HAP-1 (cell line): ENCODE measurements around the gene RPL12.

Source experiments
- DNase-seq, 2 experiments: peaks; one replicate each; pipeline ENCODE4 v3.0.0-alpha.2; 2016 to 2020; ENCODE audit warnings: low spot score in 2 of 2
- H3K27me3 ChIP-seq: fragments of 250-450 bp; sonication (Bioruptor Pico); 2 replicates; pipeline ENCODE4 v1.5.1; 2020; ENCODE audit warnings: low read depth, mild to moderate bottlenecking, moderate library complexity
- H3K36me3 ChIP-seq: fragments of 250-450 bp; sonication (Bioruptor Pico); replicated peaks from 2 replicates; pipeline ENCODE4 v1.5.1; 2020; ENCODE audit warnings: mild to moderate bottlenecking
- H3K4me1 ChIP-seq: fragments of 250-450 bp; sonication (Bioruptor Pico); 2 replicates; pipeline ENCODE4 v1.5.1; 2020; ENCODE audit warnings: mild to moderate bottlenecking
- H3K4me3 ChIP-seq: fragments of 250-450 bp; sonication (Bioruptor Pico); 2 replicates; pipeline ENCODE4 v1.5.1; 2020; ENCODE audit warnings: mild to moderate bottlenecking, moderate library complexity
- H3K9me3 ChIP-seq: fragments of 250-450 bp; sonication (Bioruptor Pico); 2 replicates; pipeline ENCODE4 v1.5.1; 2020; ENCODE audit warnings: mild to moderate bottlenecking, moderate library complexity
- in situ Hi-C: fragments of 300-500 bp; cut with MboI; formaldehyde crosslinking; loops from 3 replicates; pipeline ENCODE4 v1.14.3; 2020; ENCODE audit warnings: low sequenced_read_pairs, inconsistent platforms, mixed read lengths

RPL12 gene

GRCh38 chr9:127419348-127419747 lies 31.9 kb downstream of the RPL12 start:
- no peaks in the 10 kb centered on the region for H3K36me3 ChIP-seq
- H3K4me1 ChIP-seq = no peaks in the 10 kb centered on the region; the same call in 1 of the 2 replicates
- no peak overlapping the region for H3K4me3 ChIP-seq
- DNase-seq = no peak
- no peaks in the 10 kb centered on the region for H3K9me3 ChIP-seq
- in situ Hi-C loops = no loop called here
- no peaks in the 10 kb centered on the region for H3K27me3 ChIP-seq

DNA sequence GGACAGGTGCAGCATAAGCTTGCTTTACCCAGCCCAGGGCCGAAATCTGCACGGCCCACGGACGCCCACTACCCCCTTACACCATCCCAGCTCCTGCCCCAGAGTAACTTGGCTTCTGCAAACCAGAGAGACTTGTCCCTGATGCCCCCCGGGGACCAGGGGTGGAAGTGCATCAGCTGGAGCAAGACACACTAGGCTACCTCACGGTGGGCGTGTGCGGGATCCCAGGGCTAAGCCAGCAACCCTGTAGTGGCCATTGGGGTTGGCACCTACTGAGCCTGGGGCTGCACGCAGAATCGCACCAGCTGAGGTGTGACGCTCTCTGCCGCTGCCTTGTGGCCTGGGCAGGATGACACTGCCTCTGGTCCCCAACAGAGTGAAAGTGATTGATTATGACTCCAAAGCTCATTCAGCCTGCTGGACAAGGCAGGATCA lies 33.2 kb downstream of the RPL12 start:
- no peak overlapping the region for H3K4me3 ChIP-seq
- H3K4me1 ChIP-seq = no peaks in the 10 kb centered on the region; the same call in 1 of the 2 replicates
- no peaks in the 10 kb centered on the region for H3K36me3 ChIP-seq
- H3K9me3 ChIP-seq = no peaks in the 10 kb centered on the region
- peak; percentile 21 to 75 for DNase-seq
- H3K27me3 ChIP-seq = no peaks in the 10 kb centered on the region
- in situ Hi-C loops = no loop called here

GRCh38 chr9:127417131-127418036 lies 33.8 kb downstream of the RPL12 start:
- Histone ChIP-seq H3K4me1 (no peaks in the 10 kb centered on the region), H3K36me3 (no peaks in the 10 kb centered on the region), H3K4me3 (no peak overlapping the region), H3K27me3 (no peaks in the 10 kb centered on the region), H3K9me3 (no peaks in the 10 kb centered on the region)
- in situ Hi-C loops = no loop called here
- no peak for DNase-seq

DNA sequence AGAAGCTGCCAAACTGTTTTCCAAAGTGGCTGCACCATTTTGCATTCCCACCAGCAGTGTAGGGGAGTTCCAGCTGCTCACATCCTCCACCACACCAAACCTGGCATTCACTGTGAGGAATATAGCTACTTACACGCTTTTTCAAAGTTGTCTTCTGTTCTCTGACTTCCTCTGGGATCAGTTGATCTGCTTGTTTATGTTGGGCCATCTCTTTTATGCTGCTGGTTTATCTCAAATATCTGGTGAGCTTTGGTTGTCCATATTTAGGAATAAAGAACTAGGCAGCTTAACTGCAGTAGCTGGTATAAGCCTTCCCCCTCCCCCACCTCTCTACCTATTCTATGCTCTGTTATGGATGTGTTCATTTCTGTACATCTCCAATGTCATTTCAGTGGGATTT lies 35.5 kb downstream of the RPL12 start:
- no peak for DNase-seq
- peaks cover 7% of the 10 kb centered on the region for H3K4me1 ChIP-seq
- H3K27me3 ChIP-seq = no peaks in the 10 kb centered on the region
- no peak overlapping the region for H3K4me3 ChIP-seq
- no peaks in the 10 kb centered on the region for H3K9me3 ChIP-seq
- H3K36me3 ChIP-seq = no peaks in the 10 kb centered on the region
- in situ Hi-C loops = no loop called here

DNA sequence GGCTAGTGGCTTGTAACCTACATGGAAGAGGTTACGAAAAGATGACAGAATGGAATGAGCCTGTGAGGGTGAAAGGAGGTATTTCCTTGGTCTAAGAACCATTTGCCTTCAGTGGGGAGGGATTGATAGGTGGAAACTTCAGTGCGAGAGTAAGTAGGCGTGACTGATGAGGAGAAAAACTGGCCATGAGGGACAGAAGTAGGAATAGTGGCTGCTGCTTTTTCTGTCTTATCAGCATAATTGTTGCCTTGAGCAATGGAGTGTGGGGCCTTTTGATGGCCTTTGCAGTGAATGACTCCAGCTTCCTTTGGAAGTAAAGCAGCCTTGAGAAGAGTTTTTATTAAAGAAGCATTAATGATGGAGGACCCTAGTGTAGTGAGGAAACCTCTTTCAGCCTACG lies 36.1 kb downstream of the RPL12 start:
- no peak overlapping the region for H3K4me3 ChIP-seq
- in situ Hi-C loops = no loop called here
- no peaks in the 10 kb centered on the region for H3K9me3 ChIP-seq
- H3K36me3 ChIP-seq = no peaks in the 10 kb centered on the region
- peaks cover 12% of the 10 kb centered on the region for H3K4me1 ChIP-seq
- H3K27me3 ChIP-seq = no peaks in the 10 kb centered on the region
- DNase-seq = no peak

DNA sequence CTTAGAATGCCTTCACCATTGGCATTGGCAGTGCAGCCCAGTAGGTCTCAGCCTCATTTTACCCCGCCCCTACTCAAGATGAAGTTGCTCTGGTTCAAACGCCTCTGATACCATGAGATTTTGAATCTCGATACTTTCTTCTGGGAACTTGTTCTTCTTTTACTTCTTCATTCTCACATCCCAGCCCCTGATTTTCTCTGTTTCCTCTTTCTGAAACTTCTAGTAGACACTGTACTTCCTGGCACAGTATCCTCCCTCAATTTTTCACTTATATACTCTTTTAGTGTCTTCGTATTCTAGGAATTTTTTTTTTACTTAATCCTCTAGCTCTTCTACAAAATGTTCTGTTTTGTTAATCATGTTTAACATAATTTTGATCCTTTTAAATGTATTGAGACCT lies 40.1 kb downstream of the RPL12 start:
- DNase-seq = no peak
- no peaks in the 10 kb centered on the region; the same call in 1 of the 2 replicates for H3K36me3 ChIP-seq
- no peaks in the 10 kb centered on the region for H3K27me3 ChIP-seq
- peaks cover 16% of the 10 kb centered on the region for H3K4me1 ChIP-seq
- in situ Hi-C loops = no loop called here
- H3K4me3 ChIP-seq = no peak overlapping the region
- no peaks in the 10 kb centered on the region for H3K9me3 ChIP-seq

DNA sequence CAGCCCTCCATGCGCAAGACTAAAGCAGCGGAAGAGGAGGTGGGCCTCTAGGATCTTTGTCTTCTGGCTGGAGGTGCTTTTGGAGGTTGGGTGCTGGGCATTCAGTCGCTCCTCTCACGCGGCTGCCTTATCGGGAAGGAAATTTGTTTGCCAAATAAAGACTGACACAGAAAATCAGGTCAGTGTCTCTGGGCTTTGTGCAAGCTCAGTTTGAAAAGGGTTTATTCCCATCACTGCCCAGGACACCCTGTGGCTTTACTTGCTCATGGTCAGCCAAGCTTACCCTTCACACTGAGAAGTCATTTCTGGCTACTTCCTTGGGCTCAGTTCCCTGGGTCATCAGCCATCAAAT lies 43.7 kb downstream of the RPL12 start:
- Histone ChIP-seq H3K4me3 (no peak overlapping the region), H3K9me3 (no peaks in the 10 kb centered on the region), H3K36me3 (peaks cover 10% of the 10 kb centered on the region), H3K4me1 (peaks cover 16% of the 10 kb centered on the region), H3K27me3 (no peaks in the 10 kb centered on the region)
- in situ Hi-C loops = no loop called here
- DNase-seq = no peak

- in situ Hi-C loops = no loop called here
- Histone ChIP-seq H3K27me3 (no peaks in the 10 kb centered on the region), H3K4me1 (peaks cover 16% of the 10 kb centered on the region), H3K4me3 (no peak overlapping the region), H3K9me3 (no peaks in the 10 kb centered on the region), H3K36me3 (peaks cover 13% of the 10 kb centered on the region)
- DNase-seq = no peak
These were observed 44.3 kb downstream of the RPL12 start for GRCh38 chr9:127406799-127407491.

GRCh38 chr9:127405344-127406125 lies 45.7 kb downstream of the RPL12 start:
- no peak for DNase-seq
- Histone ChIP-seq H3K36me3 (peaks cover 22% of the 10 kb centered on the region), H3K4me1 (peaks cover 8% of the 10 kb centered on the region), H3K4me3 (no peak overlapping the region), H3K27me3 (no peaks in the 10 kb centered on the region), H3K9me3 (no peaks in the 10 kb centered on the region)
- in situ Hi-C loops = no loop called here

DNA sequence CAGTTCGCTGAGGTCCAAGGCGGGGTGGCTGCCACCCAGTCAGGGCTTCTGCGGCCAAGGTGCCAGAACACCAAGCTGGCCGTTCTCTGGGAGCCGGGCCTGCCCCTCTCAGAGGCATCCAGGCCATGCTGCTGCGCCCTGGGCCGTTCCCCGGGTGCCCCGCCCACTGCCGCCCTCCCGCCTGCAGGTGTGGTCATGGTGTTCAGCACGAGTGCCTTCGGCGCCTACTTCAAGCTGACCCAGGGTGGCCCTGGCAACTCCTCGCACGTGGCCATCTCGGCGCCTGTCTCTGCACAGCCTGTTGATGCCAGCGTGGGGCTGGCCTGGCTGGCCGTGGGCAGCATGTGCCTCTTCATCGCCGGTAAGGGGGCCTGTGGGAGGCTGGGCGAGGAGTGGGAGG lies 46.6 kb downstream of the RPL12 start:
- in situ Hi-C loops = no loop called here
- Histone ChIP-seq H3K4me1 (peaks cover 1% of the 10 kb centered on the region), H3K36me3 (peaks cover 25% of the 10 kb centered on the region), H3K4me3 (no peak overlapping the region), H3K27me3 (no peaks in the 10 kb centered on the region), H3K9me3 (no peaks in the 10 kb centered on the region)
- DNase-seq = no peak

- Histone ChIP-seq H3K9me3 (no peaks in the 10 kb centered on the region), H3K36me3 (peaks cover 26% of the 10 kb centered on the region), H3K4me1 (no peaks in the 10 kb centered on the region), H3K4me3 (no peak overlapping the region), H3K27me3 (no peaks in the 10 kb centered on the region)
- in situ Hi-C loops = no loop called here
- no peak for DNase-seq
These were observed 47.6 kb downstream of the RPL12 start for GRCh38 chr9:127403507-127404192.

DNA sequence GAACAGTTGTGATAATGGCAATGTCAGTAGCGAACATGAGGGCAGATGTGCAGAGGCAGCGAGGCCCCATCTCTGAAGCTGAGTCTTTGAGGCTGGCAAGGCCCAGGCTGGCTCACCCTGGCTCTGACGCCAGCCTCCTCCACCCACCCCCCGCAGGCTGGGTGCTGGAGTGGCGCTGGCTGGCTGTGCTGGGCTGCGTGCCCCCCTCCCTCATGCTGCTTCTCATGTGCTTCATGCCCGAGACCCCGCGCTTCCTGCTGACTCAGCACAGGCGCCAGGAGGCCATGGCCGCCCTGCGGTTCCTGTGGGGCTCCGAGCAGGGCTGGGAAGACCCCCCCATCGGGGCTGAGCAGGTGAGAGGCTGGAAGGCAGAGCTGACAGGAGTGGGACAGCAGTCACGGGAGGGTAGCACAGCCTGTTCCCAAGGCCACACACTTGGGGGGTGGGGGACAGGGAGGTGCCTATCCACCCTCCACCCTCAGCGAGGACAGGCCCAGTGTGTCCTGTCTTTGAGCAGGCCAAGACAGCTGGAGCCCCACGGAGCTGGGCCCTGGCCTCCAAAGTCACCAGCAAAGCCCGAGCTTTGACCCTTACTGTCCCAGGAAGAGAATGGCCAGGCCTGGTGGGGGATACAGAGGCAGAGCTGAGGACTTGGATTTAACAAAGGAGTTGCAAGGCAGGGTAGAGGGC lies 48.7 kb downstream of the RPL12 start:
- no peak for DNase-seq

More for the DNA sequence above, 48.7 kb downstream of the RPL12 start:
- H3K36me3 ChIP-seq = peaks cover 26% of the 10 kb centered on the region
- no peaks in the 10 kb centered on the region for H3K27me3 ChIP-seq
- H3K4me1 ChIP-seq = no peaks in the 10 kb centered on the region; the same call in 1 of the 2 replicates
- in situ Hi-C loops = no loop called here
- no peak overlapping the region for H3K4me3 ChIP-seq
- no peaks in the 10 kb centered on the region for H3K9me3 ChIP-seq
